ENCODE results near the gene GSTM4. TPM values are rescaled to one million over a fixed set of nuclear protein-coding genes. Genes with fewer than 3 reads are reported as not detected.

GSTM4 gene
- total RNA-seq, 1 experiment from 2014 or later: 24.6 TPM

- no peak overlapping the region for H3K4me2 ChIP-seq (ENCODE audit: insufficient read depth, insufficient read length, low read length)
- no CpG with 5 or more reads among the region's 7 CpGs for WGBS (ENCODE audit: extremely low coverage, insufficient read length, low lambda C conversion rate)
- H3K9me3 ChIP-seq (ENCODE audit: control insufficient read depth, low read depth, low read length): no peaks in the 10 kb centered on the region
- no peak overlapping the region for H2BK120ac ChIP-seq (ENCODE audit: low read depth, low read length, poor library complexity, severe bottlenecking)
- H2BK12ac ChIP-seq (ENCODE audit: insufficient read length, low read depth, low read length): no peak overlapping the region
- no peak overlapping the region for H3K4ac ChIP-seq (ENCODE audit: low read depth, low read length)
- no peaks in the 10 kb centered on the region for H3K79me2 ChIP-seq (ENCODE audit: insufficient read depth, low read length)
- no peaks in the 10 kb centered on the region for H3K23me2 ChIP-seq (ENCODE audit: insufficient read length, low read depth, low read length, poor library complexity, severe bottlenecking)
- no peak overlapping the region for H4K91ac ChIP-seq (ENCODE audit: insufficient read length, low read depth, low read length)
- H2BK5ac ChIP-seq (ENCODE audit: insufficient read length, low read length): no peak overlapping the region
- H3K18ac ChIP-seq (ENCODE audit: insufficient read length, low read depth, low read length): no peak overlapping the region
- Mint-ChIP-seq H3K27me3 (ENCODE audit: low read depth) (no peaks in the 10 kb centered on the region; the same call in 1 of the 2 replicates), H3K36me3 (ENCODE audit: insufficient read depth in 1 of 3, low read depth in 3 of 3) (peaks cover 0 to 2% (median 0%) of the 10 kb centered on the region in 3 experiments; a peak in 1 of 7 replicates), H3K9me3 (no peaks in the 10 kb centered on the region), H3K4me3 (no peak overlapping the region), H3K4me1 (peaks cover 42 to 44% of the 10 kb centered on the region in 2 experiments), H3K27ac (no peak overlapping the region)
- H2BK15ac ChIP-seq (ENCODE audit: low read depth, low read length): no peak overlapping the region
- H3K79me1 ChIP-seq (ENCODE audit: insufficient read depth, low read depth, low read length, poor library complexity, severe bottlenecking): no peaks in the 10 kb centered on the region
- H2AK5ac ChIP-seq (ENCODE audit: insufficient read length, low read length): no peak overlapping the region
- H3K27ac ChIP-seq (ENCODE audit: insufficient read length, low read depth, low read length): no peak overlapping the region
- H3K4me1 ChIP-seq (ENCODE audit: insufficient read depth, low read length): peaks cover 4% of the 10 kb centered on the region; the same call in 1 of the 2 replicates
- H4K20me1 ChIP-seq (ENCODE audit: control insufficient read depth, insufficient read depth, insufficient read length): no peaks in the 10 kb centered on the region
- H2AFZ ChIP-seq (ENCODE audit: low read length): no peak overlapping the region
- H2BK20ac ChIP-seq (ENCODE audit: low read depth, low read length, poor library complexity, severe bottlenecking): no peak overlapping the region
- H3K23ac ChIP-seq (ENCODE audit: insufficient read length, low read depth, low read length): no peak overlapping the region
- no peak overlapping the region for H4K8ac ChIP-seq (replicated peaks; ENCODE audit: insufficient read length, low read depth, low read length)
- no peak overlapping the region for H3T11ph ChIP-seq (ENCODE audit: low read length)
- no peaks in the 10 kb centered on the region for H3K27me3 ChIP-seq (ENCODE audit: insufficient read depth, low read length)
- H3K9ac ChIP-seq (ENCODE audit: extremely low read depth, insufficient read length, low read length): no peak overlapping the region
- H3K56ac ChIP-seq (ENCODE audit: insufficient read length, low read depth, low read length): no peak overlapping the region
- DNase-seq: no peak
- no peak for TF ChIP-seq CTCF (conservative IDR thresholded peaks at IDR 0.05)
- H4K5ac ChIP-seq (ENCODE audit: insufficient read length, low read depth, low read length): no peak overlapping the region
- H3K14ac ChIP-seq (ENCODE audit: insufficient read depth, low read length): no peak overlapping the region
Observed at GRCh38 chr1:109613361-109614147, 42.3 kb upstream of the GSTM4 start.

Measured in H9 (cell line).